GM21515 (cell line): ENCODE data around the gene LIM2.

Source experiments
- ATAC-seq: cut with Tn5 transposase; IDR thresholded peaks from one replicate; pipeline ENCODE4 v1.9.1; 2021; ENCODE audit not compliant: unreplicated experiment

Gene LIM2

GRCh38 chr19:51341066-51341465 lies 46.7 kb downstream of the LIM2 start:
- no peak for ATAC-seq

- ATAC-seq: peak; percentile 45
These were observed 47.8 kb downstream of the LIM2 start for GRCh38 chr19:51339687-51340656.

- ATAC-seq: peak; percentile 6
These were observed 48.5 kb downstream of the LIM2 start for GRCh38 chr19:51339313-51339686.

GRCh38 chr19:51338563-51339312 lies 49.0 kb downstream of the LIM2 start:
- ATAC-seq: peak; percentile 52

GRCh38 chr19:51337861-51338562 lies 49.8 kb downstream of the LIM2 start:
- ATAC-seq: no peak

- no peak for ATAC-seq
These were observed 50.5 kb downstream of the LIM2 start for GRCh38 chr19:51337141-51337860.

GRCh38 chr19:51333836-51334460 lies 53.8 kb downstream of the LIM2 start:
- ATAC-seq: no peak

GRCh38 chr19:51331716-51332115 lies 56.1 kb downstream of the LIM2 start:
- ATAC-seq: no peak

- ATAC-seq: no peak
These were observed 56.6 kb downstream of the LIM2 start for GRCh38 chr19:51331193-51331592.

GRCh38 chr19:51330366-51330765 lies 57.4 kb downstream of the LIM2 start:
- ATAC-seq: no peak
